SKM-1 treated with dmso at 0.1 percent for 144 hours (cell line): ENCODE results near the gene PKIG.
"Not testable (repeated sequence)": the region's sequence is repeated elsewhere in the genome, so short reads cannot be mapped to it uniquely, and the experiment has no call there.

Experiments used
- DNase-seq: peaks from one replicate; lab custom pipeline; 2025; ENCODE audit not compliant: unreplicated experiment; lab: John Stamatoyannopoulos, UW

PKIG gene

GRCh38 chr20:44637522-44638372 lies 55.4 kb downstream of the PKIG start:
- no peak for DNase-seq

GRCh38 chr20:44640522-44640921 lies 58.1 kb downstream of the PKIG start:
- DNase-seq: no peak

- peak; percentile 89 for DNase-seq
These were observed 58.9 kb downstream of the PKIG start for GRCh38 chr20:44641325-44641724.

GRCh38 chr20:44642203-44643153 lies 60.1 kb downstream of the PKIG start:
- DNase-seq: peak; percentile 76

GRCh38 chr20:44643154-44643519 lies 60.8 kb downstream of the PKIG start:
- no peak for DNase-seq

- DNase-seq: no peak
These were observed 61.3 kb downstream of the PKIG start for GRCh38 chr20:44643596-44644229.

GRCh38 chr20:44644230-44644617 lies 61.8 kb downstream of the PKIG start:
- DNase-seq: no peak

GRCh38 chr20:44644667-44645131 lies 62.3 kb downstream of the PKIG start:
- DNase-seq: no peak

- DNase-seq: peak; percentile 92
These were observed 63.8 kb downstream of the PKIG start for GRCh38 chr20:44646023-44646640.

- DNase-seq: peak; percentile 78
These were observed 64.4 kb downstream of the PKIG start for GRCh38 chr20:44646641-44647274.

GRCh38 chr20:44648068-44648467 lies 65.7 kb downstream of the PKIG start:
- DNase-seq: no peak

GRCh38 chr20:44648579-44648978 lies 66.2 kb downstream of the PKIG start:
- no peak for DNase-seq

- DNase-seq: no peak
These were observed 66.7 kb downstream of the PKIG start for GRCh38 chr20:44649126-44649525.

GRCh38 chr20:44649976-44650375 lies 67.6 kb downstream of the PKIG start:
- DNase-seq: no peak

- no peak for DNase-seq
These were observed 68.5 kb downstream of the PKIG start for GRCh38 chr20:44650771-44651433.

GRCh38 chr20:44651434-44651683 lies 69.0 kb downstream of the PKIG start:
- no peak for DNase-seq

GRCh38 chr20:44651684-44652423 lies 69.5 kb downstream of the PKIG start, which contains the start of gene ADA:
TSS of gene ADA (minus strand) at chr20:44651699. CDS start at chr20:44651607, 92 bp downstream.
- no peak for DNase-seq

GRCh38 chr20:44653546-44653945 lies 71.2 kb downstream of the PKIG start:
- DNase-seq: no peak

- not testable (repeated sequence) for DNase-seq
These were observed 71.8 kb downstream of the PKIG start for GRCh38 chr20:44654210-44654609.
